ENCODE measurements around the gene AARS2. TPM values are rescaled to one million over a fixed set of nuclear protein-coding genes. Genes with fewer than 3 reads are reported as not detected.
A peak's percentile ranks its signal among the peaks of the same experiment; 100 is the strongest.

AARS2 gene
- total RNA-seq, 2 donors from 2014 or later: 9.6 to 17.8 TPM

GRCh38 chr6:44289726-44290260 is 23.4 kb downstream of the AARS2 start:
- Histone ChIP-seq H3K4me3 (no peak overlapping the region), H3K4me1 (peaks cover 9% of the 10 kb centered on the region), H3K27me3 (no peaks in the 10 kb centered on the region), H3K36me3 (replicated peaks in 1 of 2; ENCODE audit: insufficient read depth in 1 of 2, low read depth in 2 of 2) (no peaks in the 10 kb centered on the region), H3K27ac (no peak overlapping the region), H3K9me3 (no peaks in the 10 kb centered on the region)
- DNase-seq (peak; percentile 44 to 72 (median 64)), ATAC-seq (peak; percentile 72)
- TF ChIP-seq POLR2A (IDR thresholded peaks at IDR 0.05) (no peak), CTCF (IDR thresholded peaks at IDR 0.05) (no peak)
- WGBS, 2 donors: 7 to 20% methylated on average over 7 of the region's 7 CpGs
- intact Hi-C loops (cut with DNase I): no loop called here

GRCh38 chr6:44286747-44287146 is 26.4 kb downstream of the AARS2 start:
- no peaks in the 10 kb centered on the region for H3K36me3 ChIP-seq (replicated peaks in 1 of 2; ENCODE audit: insufficient read depth in 1 of 2, low read depth in 2 of 2)
- no peak overlapping the region for H3K27ac ChIP-seq
- no peaks in the 10 kb centered on the region for H3K9me3 ChIP-seq
- TF ChIP-seq CTCF (IDR thresholded peaks at IDR 0.05): no peak
- no peak for TF ChIP-seq POLR2A (IDR thresholded peaks at IDR 0.05)
- no peak for ATAC-seq
- WGBS, 2 donors: 49 to 56% methylated on average over 2 of the region's 2 CpGs
- H3K4me3 ChIP-seq: no peak overlapping the region
- intact Hi-C loops (cut with DNase I): no loop called here
- no peak for DNase-seq
- H3K4me1 ChIP-seq: peaks cover 9% of the 10 kb centered on the region
- H3K27me3 ChIP-seq: no peaks in the 10 kb centered on the region

GRCh38 chr6:44286285-44286565 is 26.9 kb downstream of the AARS2 start:
- 73 to 82% methylated on average over 9 to 11 of the region's 12 CpGs for WGBS, 2 donors
- ATAC-seq: no peak
- TF ChIP-seq CTCF (IDR thresholded peaks at IDR 0.05) (no peak), POLR2A (IDR thresholded peaks at IDR 0.05) (no peak)
- H3K27ac ChIP-seq: no peak overlapping the region
- H3K27me3 ChIP-seq: no peaks in the 10 kb centered on the region
- no peaks in the 10 kb centered on the region for H3K36me3 ChIP-seq (replicated peaks in 1 of 2; ENCODE audit: insufficient read depth in 1 of 2, low read depth in 2 of 2)
- no peak overlapping the region for H3K4me3 ChIP-seq
- peaks cover 9% of the 10 kb centered on the region for H3K4me1 ChIP-seq
- intact Hi-C loops (cut with DNase I): no loop called here
- H3K9me3 ChIP-seq: no peaks in the 10 kb centered on the region
- no peak for DNase-seq

- ATAC-seq (no peak), DNase-seq (no peak)
- H3K4me3 ChIP-seq: no peak overlapping the region
- H3K27ac ChIP-seq: no peak overlapping the region
- H3K9me3 ChIP-seq: no peaks in the 10 kb centered on the region
- H3K36me3 ChIP-seq (replicated peaks in 1 of 2; ENCODE audit: insufficient read depth in 1 of 2, low read depth in 2 of 2): no peaks in the 10 kb centered on the region
- no peak for TF ChIP-seq CTCF (IDR thresholded peaks at IDR 0.05)
- WGBS, 2 donors: 63 to 71% methylated on average over 14 to 25 of the region's 25 CpGs
- H3K27me3 ChIP-seq: no peaks in the 10 kb centered on the region
- intact Hi-C loops (cut with DNase I): no loop called here
- H3K4me1 ChIP-seq: peaks cover 9% of the 10 kb centered on the region
These were observed 27.4 kb downstream of the AARS2 start for GRCh38 chr6:44285552-44286284.

- peaks cover 5% of the 10 kb centered on the region for H3K4me1 ChIP-seq
- H3K27ac ChIP-seq: no peak overlapping the region
- ATAC-seq (no peak), DNase-seq (no peak)
- no peaks in the 10 kb centered on the region for H3K27me3 ChIP-seq
- H3K9me3 ChIP-seq: no peaks in the 10 kb centered on the region
- intact Hi-C loops (cut with DNase I): no loop called here
- 46 to 59% methylated on average over 4 of the region's 4 CpGs for WGBS, 2 donors
- no peaks in the 10 kb centered on the region for H3K36me3 ChIP-seq (replicated peaks in 1 of 2; ENCODE audit: insufficient read depth in 1 of 2, low read depth in 2 of 2)
- H3K4me3 ChIP-seq: no peak overlapping the region
- TF ChIP-seq CTCF (IDR thresholded peaks at IDR 0.05): no peak
- no peak for TF ChIP-seq POLR2A (IDR thresholded peaks at IDR 0.05)
These were observed 28.3 kb downstream of the AARS2 start for GRCh38 chr6:44284867-44285266.

All from body of pancreas (tissue), 4 donors.